ENCODE measurements around the gene AMZ1.
"Not testable (repeated sequence)": the region's sequence is repeated elsewhere in the genome, so short reads cannot be mapped to it uniquely, and the experiment has no call there.

Gene AMZ1

GRCh38 chr7:2692543-2692942, 4.5 kb downstream of the AMZ1 start:
- DNase-seq: no peak

- DNase-seq: not testable (repeated sequence)
These were observed 5.6 kb downstream of the AMZ1 start for GRCh38 chr7:2693420-2694121.

GRCh38 chr7:2694122-2694436, 6.1 kb downstream of the AMZ1 start:
- DNase-seq: not testable (repeated sequence)

GRCh38 chr7:2698581-2699288, 10.7 kb downstream of the AMZ1 start:
- no peak for DNase-seq

GRCh38 chr7:2699289-2699620, 11.3 kb downstream of the AMZ1 start:
- no peak for DNase-seq

GRCh38 chr7:2700141-2700850, 12.3 kb downstream of the AMZ1 start:
- no peak for DNase-seq

GRCh38 chr7:2701424-2701823, 13.4 kb downstream of the AMZ1 start:
- DNase-seq: no peak

- no peak for DNase-seq
These were observed 14.0 kb downstream of the AMZ1 start for GRCh38 chr7:2701832-2702593.

- no peak for DNase-seq
These were observed 14.6 kb downstream of the AMZ1 start for GRCh38 chr7:2702594-2702957.

GRCh38 chr7:2705371-2706096, 17.5 kb downstream of the AMZ1 start:
- no peak for DNase-seq

GRCh38 chr7:2706685-2707126, 18.7 kb downstream of the AMZ1 start:
- DNase-seq: no peak

GRCh38 chr7:2707481-2707880, 19.5 kb downstream of the AMZ1 start:
- DNase-seq: no peak

GRCh38 chr7:2708041-2708440, 20.0 kb downstream of the AMZ1 start:
- no peak for DNase-seq

GRCh38 chr7:2708547-2709310, 20.7 kb downstream of the AMZ1 start:
- DNase-seq: no peak

- DNase-seq: peak; percentile 38
These were observed 21.7 kb downstream of the AMZ1 start for GRCh38 chr7:2709553-2710285.

GRCh38 chr7:2710286-2710655, 22.3 kb downstream of the AMZ1 start:
- DNase-seq: no peak

- DNase-seq: no peak
These were observed 23.0 kb downstream of the AMZ1 start for GRCh38 chr7:2710901-2711551.

GRCh38 chr7:2711895-2712675, 24.1 kb downstream of the AMZ1 start:
- no peak for DNase-seq

- DNase-seq: no peak
These were observed 25.4 kb downstream of the AMZ1 start for GRCh38 chr7:2713370-2713769.

- no peak for DNase-seq
These were observed 26.0 kb downstream of the AMZ1 start for GRCh38 chr7:2713978-2714377.

Data from fibroblast of upper back skin (primary cell).